Hepatocyte (in vitro differentiated cells): ENCODE results near the gene MRGPRD.

Source experiments
- EZH2 ChIP-seq: fragments of 200-600 bp; sonication (generic); IDR thresholded peaks from 2 replicates; pipeline ENCODE4 v1.6.1; 2016; ENCODE audit warnings: antibody characterized with exemption, mild to moderate bottlenecking, borderline replicate concordance
- EZH2phosphoT487 ChIP-seq: fragments of 200-600 bp; sonication (generic); IDR thresholded peaks from one replicate; pipeline ENCODE4 v1.6.1; 2018; ENCODE audit warnings: antibody characterized with exemption, mild to moderate bottlenecking, low read depth, moderate library complexity; ENCODE audit not compliant: unreplicated experiment, severe bottlenecking
- TF ChIP-seq, protein P1 (sequence below): fragments of 200-600 bp; sonication (generic); IDR thresholded peaks from 2 replicates; pipeline ENCODE4 v1.5.1; 2016; ENCODE audit warnings: antibody characterized with exemption, mild to moderate bottlenecking; ENCODE audit not compliant: poor library complexity

DNA sequence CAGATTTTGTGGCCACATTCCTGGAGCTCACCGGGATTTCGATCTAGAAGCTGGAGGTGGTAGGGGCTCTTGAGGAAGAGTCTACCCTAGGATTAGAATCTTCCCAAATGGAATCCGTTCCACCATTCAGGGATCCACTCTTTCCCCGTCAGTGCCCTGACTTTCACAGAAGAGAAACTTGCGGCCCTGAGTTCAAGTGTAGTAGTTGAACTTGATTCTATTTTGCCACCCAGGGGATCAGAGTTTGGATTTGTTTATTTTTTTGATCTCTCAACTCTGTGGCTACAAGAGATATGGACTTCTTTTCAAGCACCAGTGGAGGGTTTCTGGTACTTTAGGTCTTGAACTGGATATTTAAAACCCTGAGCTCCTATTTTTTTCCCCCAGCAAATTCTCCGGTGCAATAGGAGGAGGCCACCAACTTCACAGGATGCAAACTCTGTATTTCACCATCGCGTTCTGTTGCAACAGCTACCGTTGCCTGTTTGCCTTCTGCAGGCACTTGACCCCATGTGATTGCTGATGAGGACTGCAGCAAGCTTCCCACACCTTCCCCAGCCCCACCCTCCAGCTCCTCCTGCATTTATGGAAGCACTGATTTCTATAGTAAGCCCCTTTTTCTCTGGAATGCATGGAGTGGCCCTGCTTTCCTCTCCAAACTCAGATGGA is 47.1 kb upstream of the MRGPRD start:
- TF ChIP-seq, protein P1, sequence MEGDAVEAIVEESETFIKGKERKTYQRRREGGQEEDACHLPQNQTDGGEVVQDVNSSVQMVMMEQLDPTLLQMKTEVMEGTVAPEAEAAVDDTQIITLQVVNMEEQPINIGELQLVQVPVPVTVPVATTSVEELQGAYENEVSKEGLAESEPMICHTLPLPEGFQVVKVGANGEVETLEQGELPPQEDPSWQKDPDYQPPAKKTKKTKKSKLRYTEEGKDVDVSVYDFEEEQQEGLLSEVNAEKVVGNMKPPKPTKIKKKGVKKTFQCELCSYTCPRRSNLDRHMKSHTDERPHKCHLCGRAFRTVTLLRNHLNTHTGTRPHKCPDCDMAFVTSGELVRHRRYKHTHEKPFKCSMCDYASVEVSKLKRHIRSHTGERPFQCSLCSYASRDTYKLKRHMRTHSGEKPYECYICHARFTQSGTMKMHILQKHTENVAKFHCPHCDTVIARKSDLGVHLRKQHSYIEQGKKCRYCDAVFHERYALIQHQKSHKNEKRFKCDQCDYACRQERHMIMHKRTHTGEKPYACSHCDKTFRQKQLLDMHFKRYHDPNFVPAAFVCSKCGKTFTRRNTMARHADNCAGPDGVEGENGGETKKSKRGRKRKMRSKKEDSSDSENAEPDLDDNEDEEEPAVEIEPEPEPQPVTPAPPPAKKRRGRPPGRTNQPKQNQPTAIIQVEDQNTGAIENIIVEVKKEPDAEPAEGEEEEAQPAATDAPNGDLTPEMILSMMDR, result no peak
- TF ChIP-seq EZH2, result no peak
- no peak for TF ChIP-seq EZH2phosphoT487
